ENCODE results near the gene MTAP.
A peak's percentile ranks its signal among the peaks of the same experiment; 100 is the strongest.

MTAP gene

GRCh38 chr9:21804331-21804730 is 1.9 kb downstream of the MTAP start:
- H3K36me3 ChIP-seq (ENCODE audit: insufficient read depth, low read length) = no peaks in the 10 kb centered on the region
- H3K9ac ChIP-seq (ENCODE audit: low read depth, low read length, poor library complexity, severe bottlenecking) = peak overlapping the region; percentile 91
- no peaks in the 10 kb centered on the region for H3K9me2 ChIP-seq (replicated peaks; ENCODE audit: low read depth, low read length)

GRCh38 chr9:21804791-21805190 is 2.4 kb downstream of the MTAP start:
- H3K9me2 ChIP-seq (replicated peaks; ENCODE audit: low read depth, low read length) = no peaks in the 10 kb centered on the region
- peak overlapping the region; percentile 91 for H3K9ac ChIP-seq (ENCODE audit: low read depth, low read length, poor library complexity, severe bottlenecking)
- H3K36me3 ChIP-seq (ENCODE audit: insufficient read depth, low read length) = peaks cover 2% of the 10 kb centered on the region; the same call in 1 of the 2 replicates
- H3K4me3 ChIP-seq (ENCODE audit: low read length, poor library complexity, severe bottlenecking) = peak overlapping the region; percentile 79
- no peaks in the 10 kb centered on the region for H3K27me3 ChIP-seq (ENCODE audit: insufficient read depth, low read length, poor library complexity, severe bottlenecking)
- H4K20me1 ChIP-seq (ENCODE audit: insufficient read depth, low read length, poor library complexity, severe bottlenecking) = peaks cover 35% of the 10 kb centered on the region
- H3K4me2 ChIP-seq (ENCODE audit: low read depth, low read length, poor library complexity, severe bottlenecking) = peak overlapping the region; percentile 88
- TF ChIP-seq EZH2phosphoT487 (IDR thresholded peaks at IDR 0.05; ENCODE audit: borderline replicate concordance) (no peak), CTCF (conservative IDR thresholded peaks at IDR 0.05; ENCODE audit: low read length) (no peak)
- H3K9me3 ChIP-seq (ENCODE audit: insufficient read depth, low read depth, low read length) = no peaks in the 10 kb centered on the region
- H3K4me1 ChIP-seq (ENCODE audit: insufficient read depth, low read length, poor library complexity, severe bottlenecking) = peaks cover 34% of the 10 kb centered on the region
- H3K79me2 ChIP-seq (ENCODE audit: insufficient read depth, low read length) = peaks cover 75% of the 10 kb centered on the region
- no peak overlapping the region for H2AFZ ChIP-seq (ENCODE audit: low read length)
- H3F3A ChIP-seq (ENCODE audit: low read depth) = no peaks in the 10 kb centered on the region

More at GRCh38 chr9:21804331-21804730, 1.9 kb downstream of the MTAP start:
- no peak for TF ChIP-seq CTCF (conservative IDR thresholded peaks at IDR 0.05; ENCODE audit: low read length)
- TF ChIP-seq EZH2phosphoT487 (IDR thresholded peaks at IDR 0.05; ENCODE audit: borderline replicate concordance) = no peak
- Histone ChIP-seq H3K4me3 (ENCODE audit: low read length, poor library complexity, severe bottlenecking) (peak overlapping the region; percentile 79), H3K4me2 (ENCODE audit: low read depth, low read length, poor library complexity, severe bottlenecking) (peak overlapping the region; percentile 88), H4K20me1 (ENCODE audit: insufficient read depth, low read length, poor library complexity, severe bottlenecking) (peaks cover 35% of the 10 kb centered on the region), H3K9me3 (ENCODE audit: insufficient read depth, low read depth, low read length) (no peaks in the 10 kb centered on the region), H3K27me3 (ENCODE audit: insufficient read depth, low read length, poor library complexity, severe bottlenecking) (no peaks in the 10 kb centered on the region), H2AFZ (ENCODE audit: low read length) (no peak overlapping the region), H3K4me1 (ENCODE audit: insufficient read depth, low read length, poor library complexity, severe bottlenecking) (peaks cover 34% of the 10 kb centered on the region), H3F3A (ENCODE audit: low read depth) (no peaks in the 10 kb centered on the region), H3K79me2 (ENCODE audit: insufficient read depth, low read length) (peaks cover 75% of the 10 kb centered on the region)

- peaks cover 5% of the 10 kb centered on the region; the same call in 1 of the 2 replicates for H3K36me3 ChIP-seq (ENCODE audit: insufficient read depth, low read length)
- H4K20me1 ChIP-seq (ENCODE audit: insufficient read depth, low read length, poor library complexity, severe bottlenecking) = peaks cover 35% of the 10 kb centered on the region
- TF ChIP-seq CTCF (conservative IDR thresholded peaks at IDR 0.05; ENCODE audit: low read length) (no peak), EZH2phosphoT487 (IDR thresholded peaks at IDR 0.05; ENCODE audit: borderline replicate concordance) (no peak)
- no peaks in the 10 kb centered on the region for H3K9me3 ChIP-seq (ENCODE audit: insufficient read depth, low read depth, low read length)
- no peaks in the 10 kb centered on the region for H3F3A ChIP-seq (ENCODE audit: low read depth)
- H2AFZ ChIP-seq (ENCODE audit: low read length) = no peak overlapping the region
- peaks cover 34% of the 10 kb centered on the region for H3K4me1 ChIP-seq (ENCODE audit: insufficient read depth, low read length, poor library complexity, severe bottlenecking)
- H3K9me2 ChIP-seq (replicated peaks; ENCODE audit: low read depth, low read length) = no peaks in the 10 kb centered on the region
- peaks cover 74% of the 10 kb centered on the region for H3K79me2 ChIP-seq (ENCODE audit: insufficient read depth, low read length)
- H3K27me3 ChIP-seq (ENCODE audit: insufficient read depth, low read length, poor library complexity, severe bottlenecking) = no peaks in the 10 kb centered on the region
- H3K9ac ChIP-seq (ENCODE audit: low read depth, low read length, poor library complexity, severe bottlenecking) = peak overlapping the region; percentile 91
- peak overlapping the region; percentile 79 for H3K4me3 ChIP-seq (ENCODE audit: low read length, poor library complexity, severe bottlenecking)
- peak overlapping the region; percentile 88 for H3K4me2 ChIP-seq (ENCODE audit: low read depth, low read length, poor library complexity, severe bottlenecking)
Observed at GRCh38 chr9:21806644-21807043, 4.2 kb downstream of the MTAP start.
